Effector memory CD4-positive, alpha-beta T cell (primary cell): ENCODE results near the gene NIPSNAP2.
A peak's percentile ranks its signal among the peaks of the same experiment; 100 is the strongest.
"Not testable (repeated sequence)": the region's sequence is repeated elsewhere in the genome, so short reads cannot be mapped to it uniquely, and the experiment has no call there.

ENCODE experiments used
- DNase-seq, 3 donors: peaks; one replicate each; pipeline ENCODE4 v3.0.0-alpha.2; 2020
- H3K27ac ChIP-seq: 2 replicates; pipeline ENCODE4 v1.7.0; 2013; ENCODE audit warnings: mild to moderate bottlenecking, low read length, moderate library complexity; ENCODE audit not compliant: insufficient read depth, poor library complexity, severe bottlenecking
- H3K27me3 ChIP-seq: replicated peaks from 2 replicates; pipeline ENCODE4 v1.7.0; 2013; ENCODE audit warnings: mild to moderate bottlenecking, low read length; ENCODE audit not compliant: insufficient read depth, control insufficient read depth, poor library complexity, severe bottlenecking
- H3K36me3 ChIP-seq: 2 replicates; pipeline ENCODE4 v1.7.0; 2013; ENCODE audit warnings: mild to moderate bottlenecking, low read length, moderate library complexity; ENCODE audit not compliant: control insufficient read depth, insufficient read depth
- H3K4me1 ChIP-seq: 2 replicates; pipeline ENCODE4 v1.7.0; 2013; ENCODE audit warnings: low read length, mild to moderate bottlenecking; ENCODE audit not compliant: control insufficient read depth, insufficient read depth, poor library complexity, severe bottlenecking
- H3K4me3 ChIP-seq: 2 replicates; pipeline ENCODE4 v1.7.0; 2013; ENCODE audit warnings: low read length, low read depth, mild to moderate bottlenecking; ENCODE audit not compliant: insufficient read depth, poor library complexity, severe bottlenecking
- H3K9me3 ChIP-seq: 2 replicates; pipeline ENCODE4 v1.7.0; 2013; ENCODE audit warnings: mild to moderate bottlenecking, low read length, moderate library complexity; ENCODE audit not compliant: control insufficient read depth
- total RNA-seq, 3 donors: gene quantifications; one replicate each; lab custom pipeline; 2026; lab: John Stamatoyannopoulos, UW

The NIPSNAP2 gene
- total RNA-seq = 23.3 to 38.5 (median 37.0) reads per million in 3 donors

GRCh38 chr7:55964261-55965099 is at the start of gene NIPSNAP2:
Gene NIPSNAP2, plus strand, starts transcription at chr7:55964585. Its CDS starts 25 bp downstream, at chr7:55964610.
- Histone ChIP-seq H3K9me3 (no peaks in the 10 kb centered on the region), H3K4me1 (peaks cover 8% of the 10 kb centered on the region), H3K4me3 (peak within 1 kb of the TSS; percentile 72), H3K27ac (peak within 1 kb of the TSS; percentile 77), H3K36me3 (peaks cover 3% of the 10 kb centered on the region), H3K27me3 (no peaks in the 10 kb centered on the region)
- DNase-seq = peak; percentile 36 to 54 (median 43)

GRCh38 chr7:55917771-55918170 is 46.6 kb upstream of the NIPSNAP2 start:
- no peaks in the 10 kb centered on the region for H3K36me3 ChIP-seq
- no peak for DNase-seq
- H3K4me3 ChIP-seq = no peak overlapping the region
- H3K27me3 ChIP-seq = no peaks in the 10 kb centered on the region
- H3K9me3 ChIP-seq = no peaks in the 10 kb centered on the region
- no peak overlapping the region for H3K27ac ChIP-seq
- H3K4me1 ChIP-seq = no peaks in the 10 kb centered on the region

- H3K27ac ChIP-seq = no peak overlapping the region
- no peak overlapping the region for H3K4me3 ChIP-seq
- DNase-seq = no peak
- no peaks in the 10 kb centered on the region for H3K36me3 ChIP-seq
- H3K27me3 ChIP-seq = no peaks in the 10 kb centered on the region
- H3K4me1 ChIP-seq = no peaks in the 10 kb centered on the region
- H3K9me3 ChIP-seq = no peaks in the 10 kb centered on the region
Measured at GRCh38 chr7:55928006-55928767, 36.2 kb upstream of the NIPSNAP2 start.

GRCh38 chr7:55931421-55932151 is 32.8 kb upstream of the NIPSNAP2 start:
- peaks cover 3% of the 10 kb centered on the region for H3K9me3 ChIP-seq
- no peak for DNase-seq

GRCh38 chr7:55939514-55940123 is 24.8 kb upstream of the NIPSNAP2 start:
- peaks cover 11% of the 10 kb centered on the region for H3K9me3 ChIP-seq
- no peak overlapping the region for H3K27ac ChIP-seq
- H3K36me3 ChIP-seq = no peaks in the 10 kb centered on the region
- no peaks in the 10 kb centered on the region for H3K27me3 ChIP-seq
- H3K4me1 ChIP-seq = no peaks in the 10 kb centered on the region
- H3K4me3 ChIP-seq = no peak overlapping the region
- no peak for DNase-seq

More at GRCh38 chr7:55931421-55932151, 32.8 kb upstream of the NIPSNAP2 start:
- H3K4me1 ChIP-seq = no peaks in the 10 kb centered on the region
- H3K36me3 ChIP-seq = no peaks in the 10 kb centered on the region
- no peaks in the 10 kb centered on the region for H3K27me3 ChIP-seq
- no peak overlapping the region for H3K4me3 ChIP-seq
- no peak overlapping the region for H3K27ac ChIP-seq

- no peaks in the 10 kb centered on the region for H3K9me3 ChIP-seq
- DNase-seq = no peak
- no peaks in the 10 kb centered on the region for H3K4me1 ChIP-seq
- H3K27me3 ChIP-seq = no peaks in the 10 kb centered on the region
- no peaks in the 10 kb centered on the region for H3K36me3 ChIP-seq
- no peak overlapping the region for H3K4me3 ChIP-seq
- H3K27ac ChIP-seq = no peak overlapping the region
Measured at GRCh38 chr7:55946545-55946944, 17.8 kb upstream of the NIPSNAP2 start.

- peaks cover 3% of the 10 kb centered on the region for H3K36me3 ChIP-seq
- H3K4me1 ChIP-seq = peaks cover 9% of the 10 kb centered on the region
- no peaks in the 10 kb centered on the region for H3K9me3 ChIP-seq
- peak within 1 kb of the TSS; percentile 79 for H3K27ac ChIP-seq
- no peaks in the 10 kb centered on the region for H3K27me3 ChIP-seq
- H3K4me3 ChIP-seq = peak within 1 kb of the TSS; percentile 79
- peak; percentile 82 to 89 (median 87) for DNase-seq
Measured at GRCh38 chr7:55951637-55952351, 12.6 kb upstream of the NIPSNAP2 start, which contains the start of gene MRPS17. Gene MRPS17, plus strand, starts transcription at chr7:55951877. Its CDS starts 1,319 bp downstream, at chr7:55953196.

- not testable (repeated sequence) for H3K27me3 ChIP-seq, H3K36me3 ChIP-seq, H3K4me1 ChIP-seq, DNase-seq, H3K9me3 ChIP-seq
- H3K27ac ChIP-seq = peak overlapping the region; percentile 79
- peak overlapping the region; percentile 79 for H3K4me3 ChIP-seq
Measured at GRCh38 chr7:55952352-55952671, 12.1 kb upstream of the NIPSNAP2 start.
